AG10803 (cell line): ENCODE data around the gene APPL2.
"Not testable (repeated sequence)": the region's sequence is repeated elsewhere in the genome, so short reads cannot be mapped to it uniquely, and the experiment has no call there.

ENCODE experiments used
- DNase-seq: peaks from one replicate; pipeline ENCODE4 v3.0.0; 2010; ENCODE audit warnings: low read depth
- H3K4me3 ChIP-seq: 2 replicates; pipeline ENCODE4 v1.5.1; 2011; ENCODE audit warnings: mild to moderate bottlenecking, low read length, control low read depth
- TF ChIP-seq, protein P1 (sequence below): conservative IDR thresholded peaks from 2 replicates; pipeline ENCODE4 v1.5.1; 2011; ENCODE audit warnings: mild to moderate bottlenecking, low read length, control low read depth, inconsistent platforms

Gene APPL2

GRCh38 chr12:105196090-105196489 lies 39.9 kb downstream of the APPL2 start:
- DNase-seq: no peak
- TF ChIP-seq, protein P1, sequence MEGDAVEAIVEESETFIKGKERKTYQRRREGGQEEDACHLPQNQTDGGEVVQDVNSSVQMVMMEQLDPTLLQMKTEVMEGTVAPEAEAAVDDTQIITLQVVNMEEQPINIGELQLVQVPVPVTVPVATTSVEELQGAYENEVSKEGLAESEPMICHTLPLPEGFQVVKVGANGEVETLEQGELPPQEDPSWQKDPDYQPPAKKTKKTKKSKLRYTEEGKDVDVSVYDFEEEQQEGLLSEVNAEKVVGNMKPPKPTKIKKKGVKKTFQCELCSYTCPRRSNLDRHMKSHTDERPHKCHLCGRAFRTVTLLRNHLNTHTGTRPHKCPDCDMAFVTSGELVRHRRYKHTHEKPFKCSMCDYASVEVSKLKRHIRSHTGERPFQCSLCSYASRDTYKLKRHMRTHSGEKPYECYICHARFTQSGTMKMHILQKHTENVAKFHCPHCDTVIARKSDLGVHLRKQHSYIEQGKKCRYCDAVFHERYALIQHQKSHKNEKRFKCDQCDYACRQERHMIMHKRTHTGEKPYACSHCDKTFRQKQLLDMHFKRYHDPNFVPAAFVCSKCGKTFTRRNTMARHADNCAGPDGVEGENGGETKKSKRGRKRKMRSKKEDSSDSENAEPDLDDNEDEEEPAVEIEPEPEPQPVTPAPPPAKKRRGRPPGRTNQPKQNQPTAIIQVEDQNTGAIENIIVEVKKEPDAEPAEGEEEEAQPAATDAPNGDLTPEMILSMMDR: no peak
- H3K4me3 ChIP-seq: no peak overlapping the region

DNA sequence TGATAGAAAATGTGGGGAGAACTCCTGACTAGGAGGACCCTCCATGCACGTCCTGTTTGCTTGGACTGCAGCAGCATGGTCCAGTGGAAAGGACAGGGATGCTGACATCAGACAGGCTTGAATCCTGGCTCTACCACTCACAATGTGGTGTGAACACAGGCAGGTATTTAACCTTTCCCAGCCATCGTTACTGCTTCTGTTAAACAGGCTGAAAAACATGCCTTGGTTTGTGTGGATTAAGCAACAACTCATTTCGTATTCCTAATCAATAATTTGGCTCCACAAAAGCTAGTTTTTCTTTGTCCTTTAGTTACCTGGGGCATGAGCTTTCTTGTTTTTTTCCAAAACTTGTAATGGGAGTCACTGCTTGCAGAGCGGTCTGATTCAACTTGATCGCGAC lies 41.0 kb downstream of the APPL2 start:
- no peak overlapping the region for H3K4me3 ChIP-seq
- TF ChIP-seq, protein P1: no peak
- DNase-seq: no peak

DNA sequence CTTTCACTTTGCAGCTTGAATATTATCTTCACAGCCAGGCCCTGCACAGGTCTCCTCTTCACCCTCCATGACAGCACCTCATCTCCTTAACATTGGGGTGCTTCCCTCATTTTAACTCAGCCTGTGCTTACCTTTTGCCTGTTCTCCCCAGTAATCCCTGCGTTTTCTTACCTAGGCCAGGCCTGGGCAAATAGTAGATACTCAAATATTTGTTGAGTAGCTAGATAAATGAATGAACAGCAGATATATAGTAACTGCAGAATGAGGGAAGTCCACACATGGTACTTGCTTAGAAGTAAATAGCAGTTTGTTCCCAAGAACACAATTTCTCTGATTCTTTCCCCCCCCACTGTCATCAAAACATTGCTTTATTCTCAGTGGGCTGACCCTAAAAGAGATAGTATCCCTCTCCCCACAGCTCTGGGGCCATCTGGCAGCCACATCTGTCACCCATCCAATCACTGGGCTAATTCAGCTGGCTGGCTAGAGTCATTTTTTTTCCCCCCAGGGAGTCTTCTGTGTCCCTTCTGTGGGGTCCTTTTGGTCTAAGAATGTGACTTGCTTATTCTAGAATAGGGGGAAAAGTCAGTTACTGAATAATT lies 43.2 kb downstream of the APPL2 start:
- DNase-seq: no peak
- TF ChIP-seq, protein P1: no peak
- H3K4me3 ChIP-seq: no peak overlapping the region

DNA sequence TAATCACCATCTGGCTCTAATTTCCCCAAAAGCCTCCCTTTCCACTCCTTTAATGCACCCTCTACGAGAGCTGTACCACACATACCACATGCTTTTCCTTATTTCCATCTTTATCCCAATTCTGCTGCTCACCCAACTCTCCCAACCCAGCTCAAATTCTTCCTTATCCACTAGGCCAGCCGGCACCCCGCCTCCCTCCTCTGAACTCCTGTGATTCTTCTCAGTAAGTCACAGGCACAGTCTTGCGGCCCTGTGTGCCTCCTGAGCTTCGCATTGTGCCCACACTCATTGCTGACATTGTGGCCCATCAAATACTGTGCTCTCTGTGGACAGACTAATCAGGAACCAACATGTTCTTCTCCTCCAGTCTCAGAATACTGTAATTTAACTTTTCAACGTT lies 45.4 kb downstream of the APPL2 start:
- H3K4me3 ChIP-seq: no peak overlapping the region
- TF ChIP-seq, protein P1: no peak
- DNase-seq: no peak

DNA sequence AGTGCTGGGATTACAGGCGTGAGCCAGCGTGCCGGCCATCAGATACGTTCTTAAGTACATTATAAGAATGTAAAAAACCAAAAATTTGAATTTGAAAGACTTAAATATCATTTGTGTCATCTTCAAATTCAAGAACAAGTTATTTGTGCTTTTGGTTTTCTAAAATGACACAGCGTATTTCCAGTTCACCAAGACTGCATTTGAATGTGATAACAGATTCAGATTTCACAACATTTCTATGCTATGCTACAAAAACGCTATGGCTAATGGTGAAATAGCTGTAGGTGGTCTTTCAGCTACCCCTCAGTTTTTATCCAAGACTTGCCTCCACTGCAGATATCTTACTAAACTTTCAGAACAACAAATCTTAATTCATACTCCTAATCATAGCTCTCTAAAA lies 46.7 kb downstream of the APPL2 start:
- DNase-seq: no peak
- no peak overlapping the region for H3K4me3 ChIP-seq
- TF ChIP-seq, protein P1: no peak

- DNase-seq, H3K4me3 ChIP-seq: not testable (repeated sequence)
Measured at GRCh38 chr12:105183976-105184375, 52.0 kb downstream of the APPL2 start.

- not testable (repeated sequence) for DNase-seq, H3K4me3 ChIP-seq
Measured at GRCh38 chr12:105183406-105183805, 52.6 kb downstream of the APPL2 start.

GRCh38 chr12:105179114-105179513 lies 56.9 kb downstream of the APPL2 start:
- H3K4me3 ChIP-seq, DNase-seq: not testable (repeated sequence)

DNA sequence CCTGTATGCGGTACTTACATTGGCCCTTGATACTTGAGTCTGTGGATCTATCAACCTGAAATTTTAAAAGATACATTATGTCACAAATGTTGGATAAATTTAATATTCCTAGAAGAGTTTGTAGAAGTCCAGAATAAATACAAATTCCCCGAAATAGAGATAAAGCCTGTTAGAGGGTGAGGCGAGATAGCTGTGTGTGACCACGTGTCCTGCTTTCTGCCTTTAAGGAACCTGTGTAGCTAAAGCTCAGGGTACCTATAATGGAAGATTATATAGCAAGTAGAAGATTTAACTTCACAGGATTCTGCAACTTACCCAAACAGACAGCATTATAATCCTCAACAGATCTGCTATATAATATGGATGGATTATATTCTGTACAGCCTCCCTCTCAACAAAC lies 58.8 kb downstream of the APPL2 start:
- TF ChIP-seq, protein P1: no peak
- no peak overlapping the region for H3K4me3 ChIP-seq
- DNase-seq: no peak
